CD4-positive, alpha-beta T cell treated with Interleukin-15 for 1 hour (primary cell): ENCODE results near the gene SMIM15.

ENCODE experiments used
- DNase-seq: peaks from one replicate; pipeline ENCODE4 v3.0.0-alpha.2; 2020

SMIM15 gene

DNA sequence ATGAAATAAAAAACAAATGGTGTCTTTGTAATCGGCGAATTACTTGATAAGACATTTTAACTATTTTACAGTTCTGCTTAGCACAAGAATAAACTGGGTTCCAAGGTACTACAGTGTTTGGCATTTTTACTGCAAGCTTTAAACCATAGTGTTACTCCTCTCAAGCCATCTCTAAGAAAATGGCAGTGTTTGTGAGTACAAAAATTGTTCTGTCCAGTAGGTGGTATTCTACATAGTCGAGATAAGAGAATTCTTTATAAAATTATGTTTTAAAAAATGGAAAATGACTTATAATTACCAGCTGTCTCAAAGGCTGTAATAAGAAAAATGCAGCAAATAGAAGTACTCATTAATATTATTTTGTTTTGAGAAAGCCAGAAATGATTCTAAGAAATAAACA is 3.2 kb downstream of the SMIM15 start:
- no peak for DNase-seq

DNA sequence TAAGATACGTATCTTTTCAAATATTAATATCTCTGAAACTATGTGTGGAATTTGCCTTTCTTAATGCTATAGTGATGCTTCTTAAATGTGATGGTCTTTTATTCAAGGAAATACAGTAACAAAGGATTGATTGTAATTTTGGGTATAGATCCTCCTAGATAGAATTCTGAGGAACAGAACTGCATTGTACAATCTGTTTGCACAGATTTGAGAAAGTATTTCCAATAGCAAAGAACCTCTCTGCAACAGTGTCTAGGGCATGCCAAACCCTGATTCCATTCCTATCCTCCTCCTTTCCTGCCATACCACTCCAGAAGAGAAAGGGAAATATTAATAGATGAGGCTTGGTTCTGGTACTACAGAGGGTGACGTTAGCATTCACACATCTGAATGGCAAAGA is 10.4 kb downstream of the SMIM15 start:
- no peak for DNase-seq

DNA sequence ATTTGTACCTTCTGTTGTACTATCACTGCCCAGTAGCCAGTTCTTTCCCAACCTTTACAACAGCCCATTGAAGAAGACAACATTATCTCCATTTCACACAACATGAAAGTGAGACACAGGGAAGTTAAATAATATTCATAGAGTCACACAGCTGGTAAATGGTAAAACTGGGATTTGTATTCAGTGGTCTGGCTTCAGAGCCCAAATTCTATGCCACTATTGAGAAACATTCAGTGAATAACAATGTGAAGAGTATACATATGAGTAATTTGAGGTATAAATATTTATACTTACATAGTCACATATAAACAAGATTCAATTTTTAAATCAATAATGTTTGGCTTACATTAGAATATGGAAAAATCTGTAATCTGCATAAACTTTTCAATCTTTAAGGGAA is 13.8 kb downstream of the SMIM15 start:
- no peak for DNase-seq

DNA sequence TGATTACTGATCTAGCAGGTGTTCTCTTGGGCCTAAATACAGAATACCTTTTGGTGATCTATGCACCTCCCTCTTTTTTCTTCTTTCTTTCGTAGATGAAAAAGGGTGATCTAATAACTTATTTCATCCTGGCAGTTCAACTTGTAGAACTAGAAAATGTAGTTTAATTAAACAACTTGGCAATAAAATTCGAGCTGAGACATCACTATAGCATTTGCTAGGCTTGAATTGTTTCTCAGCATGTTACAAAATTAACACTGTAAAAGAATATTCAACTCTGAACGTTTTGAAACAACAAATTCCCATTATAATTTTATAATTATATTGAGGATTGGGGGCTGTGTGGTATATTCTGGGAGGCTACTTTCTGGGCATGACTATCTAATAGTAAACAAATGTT is 19.5 kb downstream of the SMIM15 start:
- DNase-seq = no peak

DNA sequence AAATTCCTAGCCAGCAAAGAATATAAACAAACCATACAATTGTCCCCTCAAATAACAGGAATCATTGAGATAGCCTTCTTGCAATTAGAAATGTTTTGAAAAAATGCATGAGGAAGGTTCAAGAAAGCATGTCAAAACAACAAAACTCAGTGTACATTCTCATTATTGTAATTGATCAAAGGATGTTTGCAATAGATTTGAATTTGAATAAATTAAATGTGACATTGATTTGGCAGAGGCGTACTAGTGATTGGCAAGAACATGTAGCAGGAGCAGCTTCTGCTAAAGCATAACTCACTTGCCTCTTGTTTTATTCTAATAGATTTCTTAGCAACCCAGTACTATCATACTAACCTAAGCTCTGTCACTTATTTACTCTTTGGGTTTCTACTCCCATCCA is 19.9 kb downstream of the SMIM15 start:
- no peak for DNase-seq

DNA sequence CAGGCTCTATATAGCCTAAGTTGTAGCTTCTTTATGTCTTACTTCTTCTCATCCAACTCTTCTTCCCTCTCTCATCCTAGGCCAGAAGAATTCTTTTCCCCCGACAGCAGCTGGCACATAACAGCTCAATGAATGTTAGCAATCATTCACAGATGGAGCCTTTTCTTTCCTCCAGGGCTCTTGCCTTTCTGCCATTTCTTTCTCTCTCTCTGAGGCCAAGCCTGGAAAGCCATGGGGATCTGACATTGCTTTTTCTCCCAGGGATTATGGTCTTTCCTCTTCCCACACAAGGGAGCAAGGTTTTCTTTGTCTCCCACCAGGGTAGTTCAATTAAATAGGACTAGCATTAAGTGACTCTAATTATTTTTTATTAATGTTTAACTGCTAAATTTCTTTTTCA is 20.5 kb downstream of the SMIM15 start:
- DNase-seq = no peak

DNA sequence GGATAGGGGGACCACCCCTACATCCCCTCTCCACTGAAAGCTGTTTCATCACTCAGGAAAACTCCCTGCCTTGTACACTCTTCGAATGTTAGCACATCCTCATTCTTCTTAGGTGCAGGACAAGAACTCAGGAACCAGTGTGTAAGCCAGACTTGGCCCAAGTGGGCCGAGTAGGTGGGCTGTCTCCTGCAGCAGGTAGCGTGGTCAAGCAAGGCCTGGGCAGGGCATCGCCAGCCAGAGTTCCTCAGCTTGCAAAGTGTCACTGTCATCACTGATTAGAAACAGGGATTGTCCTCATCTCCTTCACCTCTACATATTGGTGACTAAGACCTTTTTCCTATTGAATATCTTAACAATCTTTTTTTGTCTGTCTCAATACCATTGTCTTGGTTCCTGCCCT is 22.3 kb downstream of the SMIM15 start:
- DNase-seq = no peak

DNA sequence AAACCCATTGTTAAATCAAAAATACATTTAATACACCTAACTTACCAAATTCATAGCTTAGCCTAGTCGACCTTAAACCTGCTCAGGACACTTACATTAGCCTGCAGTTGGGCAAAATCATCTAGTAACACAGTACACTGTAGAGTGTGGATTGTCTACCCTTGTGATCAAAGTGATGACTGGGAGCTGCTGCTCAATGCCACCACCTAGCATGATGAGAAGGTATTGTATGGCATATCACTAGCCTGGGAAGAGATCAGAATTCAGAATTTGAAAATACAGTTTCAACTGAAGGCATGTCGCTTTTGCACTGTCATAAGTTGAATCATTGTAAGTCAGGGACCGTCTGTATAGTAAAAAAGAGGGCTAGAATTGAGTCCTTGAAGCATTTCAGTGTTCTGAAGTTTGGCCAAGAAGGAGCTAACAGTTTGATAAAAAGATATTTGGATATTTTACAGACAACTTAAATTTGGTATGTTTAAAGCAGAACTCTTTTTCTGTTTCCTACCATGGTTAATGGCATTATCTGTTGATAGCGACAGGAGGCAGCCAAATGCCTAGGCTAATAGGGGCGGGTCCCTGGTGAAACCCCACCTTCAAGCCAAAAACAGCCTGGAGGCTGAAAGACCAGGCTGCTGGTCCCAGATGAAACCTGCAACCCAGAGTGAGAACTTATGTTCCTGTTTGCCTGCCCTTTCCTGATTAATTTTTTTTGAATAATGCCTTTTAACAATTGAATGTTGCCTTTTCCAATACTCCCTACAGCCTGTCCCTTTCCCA is 23.0 kb downstream of the SMIM15 start:
- DNase-seq = no peak

DNA sequence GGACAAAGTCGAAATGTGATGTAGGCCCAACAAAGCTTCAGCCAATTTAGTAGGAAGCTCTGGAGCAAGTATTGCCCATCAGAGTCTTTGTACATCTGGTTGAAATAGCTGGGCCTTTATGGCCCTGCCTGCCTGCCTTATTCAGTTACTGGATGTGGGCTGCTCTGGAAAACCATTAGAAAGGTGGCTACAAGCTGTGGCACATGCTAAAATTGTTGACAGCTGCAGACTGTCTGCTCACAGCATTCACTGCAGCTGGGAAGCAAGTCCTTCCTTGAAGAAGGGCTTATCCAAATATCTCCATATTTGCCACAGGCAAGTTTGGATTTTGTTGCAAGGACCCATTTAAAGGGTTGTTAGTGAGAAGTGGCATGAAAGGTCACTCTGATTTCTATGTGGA is 24.4 kb downstream of the SMIM15 start:
- no peak for DNase-seq

DNA sequence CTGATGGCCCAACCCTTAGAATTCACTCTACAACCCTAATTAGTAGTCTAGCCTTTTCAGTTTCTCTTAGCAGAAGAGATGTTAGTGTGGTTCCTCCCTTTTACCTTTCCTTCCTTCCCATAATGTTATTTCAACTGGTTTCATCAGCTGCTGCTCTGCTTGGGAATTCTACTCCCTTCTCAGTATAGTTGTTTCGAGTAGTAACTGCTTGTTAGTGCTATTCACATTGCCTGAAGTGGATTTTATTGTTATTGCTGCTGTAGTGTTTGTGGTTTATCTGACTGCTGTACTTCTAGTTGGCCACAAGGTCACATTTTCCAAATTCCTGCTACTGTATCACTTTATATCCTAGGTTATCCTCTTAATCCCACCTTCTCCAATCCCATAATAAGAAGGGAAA is 29.7 kb downstream of the SMIM15 start:
- DNase-seq = no peak

DNA sequence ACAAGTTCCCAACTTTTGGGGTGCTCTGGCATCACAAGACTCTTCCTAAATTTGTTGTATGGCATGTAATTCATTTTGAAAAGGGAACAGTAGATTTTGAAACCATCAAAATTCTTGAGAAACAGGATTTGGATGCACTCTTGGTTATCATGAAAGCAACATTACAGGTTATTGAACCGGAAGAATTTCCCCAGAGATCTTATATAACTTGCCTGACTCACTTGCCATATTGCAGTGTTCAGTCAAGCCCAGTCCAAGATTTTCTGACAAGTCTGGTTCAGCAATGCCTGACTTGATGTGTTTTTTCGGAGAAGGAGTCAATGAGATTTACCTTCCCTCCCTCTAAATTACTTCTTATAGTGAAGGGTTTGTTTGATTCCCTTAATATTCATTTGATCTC is 32.0 kb downstream of the SMIM15 start:
- DNase-seq = no peak

DNA sequence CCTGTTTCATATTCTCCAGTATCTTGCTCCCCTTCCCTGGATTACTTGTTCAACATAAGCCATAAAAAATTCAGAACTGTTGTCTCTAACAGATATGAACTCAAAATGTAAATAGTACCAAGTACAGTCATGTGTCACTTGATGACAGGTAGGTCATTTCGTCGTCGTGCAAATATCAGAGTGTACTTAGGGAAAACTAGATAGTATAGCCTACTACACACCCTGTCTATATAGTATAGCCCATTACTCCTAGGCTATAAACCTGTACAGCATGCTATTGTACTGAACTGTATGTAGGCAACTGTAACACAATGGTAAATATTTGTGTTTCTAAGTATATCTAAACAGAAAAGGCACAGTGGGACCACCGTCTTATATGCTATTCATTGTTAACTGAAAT is 39.1 kb downstream of the SMIM15 start:
- DNase-seq = no peak

DNA sequence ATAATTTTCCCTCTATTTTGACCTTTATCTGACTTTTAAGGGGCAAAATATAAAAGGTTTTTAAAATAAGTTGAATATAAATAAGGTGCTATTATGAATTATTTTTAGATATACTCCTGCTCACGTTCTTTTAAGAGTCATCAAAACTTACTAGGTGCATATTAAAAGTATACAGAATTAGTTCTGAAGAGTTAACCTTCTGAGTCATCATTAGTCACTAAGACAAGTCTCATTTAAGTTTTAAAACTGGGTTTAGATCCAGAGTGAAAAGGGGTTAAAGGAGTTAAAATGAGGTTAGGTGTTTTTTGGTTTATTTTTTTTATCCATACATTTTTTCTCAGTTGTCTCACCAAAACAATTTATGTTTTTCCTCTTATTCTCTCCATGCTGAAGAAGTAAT is 41.7 kb downstream of the SMIM15 start:
- no peak for DNase-seq

DNA sequence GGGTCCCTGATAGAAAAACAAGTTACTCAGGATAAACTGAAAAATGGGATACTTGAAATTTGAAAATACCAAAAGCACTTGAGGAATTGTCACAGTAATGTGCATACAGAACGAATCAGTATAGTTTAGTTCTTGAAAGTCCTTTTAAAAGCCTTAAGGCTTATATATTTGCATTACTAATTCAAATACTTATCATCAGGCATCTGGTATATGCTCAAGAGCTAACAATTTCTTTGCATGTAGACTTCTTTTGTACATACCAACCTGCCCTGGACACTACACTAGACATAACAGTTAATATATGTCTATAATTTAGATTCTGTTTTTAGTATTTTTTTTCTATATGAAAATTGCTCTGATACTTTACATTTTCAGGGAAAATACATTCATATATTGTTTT is 43.2 kb downstream of the SMIM15 start:
- DNase-seq = no peak

DNA sequence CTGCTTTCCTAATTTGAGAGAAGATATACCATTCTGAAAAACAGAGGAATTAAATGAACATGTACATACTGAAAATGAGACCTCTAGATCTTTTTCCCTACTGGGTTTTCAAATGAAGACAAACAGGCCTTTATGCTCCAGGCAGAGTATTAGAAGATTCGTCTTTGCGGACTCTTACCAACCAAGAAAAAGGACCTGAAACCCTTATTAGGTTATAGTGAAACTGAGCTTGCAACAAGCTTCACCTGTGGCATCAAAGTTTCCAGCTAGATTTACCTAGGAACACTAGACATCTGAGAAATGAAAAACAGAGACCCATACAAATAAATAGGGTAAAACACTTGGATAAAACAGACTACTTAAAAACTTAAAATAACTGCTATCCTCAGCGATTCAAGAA is 46.3 kb downstream of the SMIM15 start:
- DNase-seq = no peak

DNA sequence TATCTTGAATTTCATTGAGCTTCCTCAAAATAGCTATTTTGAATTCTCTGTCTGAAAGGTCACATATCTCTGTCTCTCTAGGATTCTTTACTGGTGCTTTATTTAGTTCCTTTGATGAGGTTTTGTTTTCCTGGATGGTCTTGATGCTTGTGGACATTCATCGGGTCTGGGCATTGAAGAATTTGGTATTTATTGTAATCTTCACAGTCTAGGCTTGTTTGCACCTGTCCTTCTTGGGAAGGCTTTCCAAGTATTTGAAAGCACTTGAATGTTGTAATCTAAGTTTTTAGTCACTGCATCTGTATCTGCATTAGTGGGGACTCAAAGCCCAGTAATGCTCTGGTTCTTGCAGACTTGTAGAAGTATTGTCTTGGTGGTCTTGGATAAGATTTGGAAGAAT is 47.8 kb downstream of the SMIM15 start:
- DNase-seq = no peak
